ENCODE results near the gene TMEM108. TPM values are rescaled to one million over a fixed set of nuclear protein-coding genes. Genes with fewer than 3 reads are reported as not detected.

The TMEM108 gene
- total RNA-seq, 1 donor from 2014 or later = 2.4 TPM

- H3K4me1 ChIP-seq = no peaks in the 10 kb centered on the region
- no peaks in the 10 kb centered on the region for H3K36me3 ChIP-seq
- no peak for DNase-seq
- peaks cover 7% of the 10 kb centered on the region for H3K27me3 ChIP-seq (ENCODE audit: low read depth)
- intact Hi-C loops (cut with micrococcal nuclease) = no loop called here
- H3K4me3 ChIP-seq = no peak overlapping the region
- no peak overlapping the region for H3K27ac ChIP-seq (replicated peaks)
- no peak for TF ChIP-seq CTCF (IDR thresholded peaks at IDR 0.05; ENCODE audit: borderline replicate concordance)
- H3K9me3 ChIP-seq (replicated peaks) = no peaks in the 10 kb centered on the region
These were observed 324.3 kb downstream of the TMEM108 start for GRCh38 chr3:133362539-133362938.

GRCh38 chr3:133364704-133365103, 326.5 kb downstream of the TMEM108 start:
- H3K4me1 ChIP-seq = peaks cover 3% of the 10 kb centered on the region
- H3K9me3 ChIP-seq (replicated peaks) = no peaks in the 10 kb centered on the region
- DNase-seq = no peak
- no peak for TF ChIP-seq CTCF (IDR thresholded peaks at IDR 0.05; ENCODE audit: borderline replicate concordance)
- peaks cover 7% of the 10 kb centered on the region for H3K27me3 ChIP-seq (ENCODE audit: low read depth)
- H3K36me3 ChIP-seq = no peaks in the 10 kb centered on the region
- intact Hi-C loops (cut with micrococcal nuclease) = no loop called here
- no peak overlapping the region for H3K4me3 ChIP-seq
- no peak overlapping the region for H3K27ac ChIP-seq (replicated peaks)

- Histone ChIP-seq H3K4me1 (peaks cover 3% of the 10 kb centered on the region), H3K27ac (replicated peaks) (no peak overlapping the region), H3K27me3 (ENCODE audit: low read depth) (peaks cover 7% of the 10 kb centered on the region), H3K9me3 (replicated peaks) (no peaks in the 10 kb centered on the region), H3K4me3 (no peak overlapping the region), H3K36me3 (no peaks in the 10 kb centered on the region)
- TF ChIP-seq CTCF (IDR thresholded peaks at IDR 0.05; ENCODE audit: borderline replicate concordance) = no peak
- intact Hi-C loops (cut with micrococcal nuclease) = no loop called here
- DNase-seq = no peak
These were observed 328.7 kb downstream of the TMEM108 start for GRCh38 chr3:133366921-133367320.

GRCh38 chr3:133367403-133367802, 329.2 kb downstream of the TMEM108 start:
- H3K4me1 ChIP-seq = peaks cover 5% of the 10 kb centered on the region
- intact Hi-C loops (cut with micrococcal nuclease) = no loop called here
- no peak overlapping the region for H3K4me3 ChIP-seq
- no peaks in the 10 kb centered on the region for H3K9me3 ChIP-seq (replicated peaks)
- H3K27me3 ChIP-seq (ENCODE audit: low read depth) = peaks cover 7% of the 10 kb centered on the region
- no peak for TF ChIP-seq CTCF (IDR thresholded peaks at IDR 0.05; ENCODE audit: borderline replicate concordance)
- no peak overlapping the region for H3K27ac ChIP-seq (replicated peaks)
- no peak for DNase-seq
- H3K36me3 ChIP-seq = no peaks in the 10 kb centered on the region

GRCh38 chr3:133367956-133368355, 329.8 kb downstream of the TMEM108 start:
- Histone ChIP-seq H3K4me1 (peaks cover 9% of the 10 kb centered on the region), H3K27me3 (ENCODE audit: low read depth) (peaks cover 7% of the 10 kb centered on the region), H3K36me3 (no peaks in the 10 kb centered on the region), H3K4me3 (no peak overlapping the region), H3K9me3 (replicated peaks) (no peaks in the 10 kb centered on the region), H3K27ac (replicated peaks) (no peak overlapping the region)
- intact Hi-C loops (cut with micrococcal nuclease) = no loop called here
- no peak for DNase-seq
- no peak for TF ChIP-seq CTCF (IDR thresholded peaks at IDR 0.05; ENCODE audit: borderline replicate concordance)

Measured in left ventricle myocardium inferior (tissue), 1 donor.